ENCODE measurements around the gene ZNF816.
A peak's percentile ranks its signal among the peaks of the same experiment; 100 is the strongest.
"Not testable (repeated sequence)": the region's sequence is repeated elsewhere in the genome, so short reads cannot be mapped to it uniquely, and the experiment has no call there.

ZNF816 gene

GRCh38 chr19:52924641-52925040 lies 38.0 kb downstream of the ZNF816 start:
- not testable (repeated sequence) for H3K79me2 ChIP-seq (ENCODE audit: control insufficient read depth, insufficient read depth, low read length, poor library complexity); H4K12ac ChIP-seq (ENCODE audit: low read depth, low read length); H3K9me3 ChIP-seq (ENCODE audit: insufficient read depth, low read depth, low read length); H2BK5ac ChIP-seq (ENCODE audit: low read depth, low read length, poor library complexity); H3K23ac ChIP-seq (ENCODE audit: low read length); H3K18ac ChIP-seq (ENCODE audit: low read length); H3K4me3 ChIP-seq (ENCODE audit: low read depth, low read length); H3K4me2 ChIP-seq (ENCODE audit: low read length); H2BK120ac ChIP-seq (ENCODE audit: insufficient read depth, low read length, poor library complexity); H2AK5ac ChIP-seq (ENCODE audit: low read length); H3K27me3 ChIP-seq (ENCODE audit: insufficient read depth, low read length); H3K9ac ChIP-seq (ENCODE audit: low read length); H3K4ac ChIP-seq (ENCODE audit: low read depth, low read length); H3K79me1 ChIP-seq (ENCODE audit: low read length); H3K14ac ChIP-seq (ENCODE audit: low read length); H4K91ac ChIP-seq (ENCODE audit: low read depth, low read length); H2AFZ ChIP-seq (ENCODE audit: insufficient read depth, low read length, poor library complexity); H4K8ac ChIP-seq (ENCODE audit: low read depth, low read length); H2BK12ac ChIP-seq (ENCODE audit: low read length)
- DNase-seq = peak; percentile 65 to 68
- Histone ChIP-seq H3K27ac (ENCODE audit: low read depth, low read length) (peak overlapping the region; percentile 16), H3K4me1 (ENCODE audit: control insufficient read depth in 1 of 2, insufficient read depth in 2 of 2, low read length in 2 of 2) (peaks cover 4 to 19% of the 10 kb centered on the region in 2 experiments), H3K36me3 (ENCODE audit: control insufficient read depth in 1 of 2, insufficient read depth in 2 of 2, low read length in 2 of 2) (peaks cover 11 to 18% of the 10 kb centered on the region in 2 experiments)
- WGBS (ENCODE audit: extremely low coverage, insufficient coverage, insufficient read length) = no CpG with 5 or more reads among the region's 9 CpGs

GRCh38 chr19:52923778-52924593 lies 38.7 kb downstream of the ZNF816 start:
- Histone ChIP-seq H4K91ac (ENCODE audit: low read depth, low read length) (peak overlapping the region; percentile 47), H4K12ac (ENCODE audit: low read depth, low read length) (no peak overlapping the region)
- WGBS (ENCODE audit: extremely low coverage, insufficient coverage, insufficient read length) = no CpG with 5 or more reads among the region's 18 CpGs

GRCh38 chr19:52922841-52923777 lies 39.6 kb downstream of the ZNF816 start, which contains the start of gene ZNF888:
ZNF888 (minus strand) TSS chr19:52923428; CDS start chr19:52917873, 5,555 bp downstream.
- Histone ChIP-seq H3K18ac (ENCODE audit: low read length) (peak within 1 kb of the TSS; percentile 97), H2BK12ac (ENCODE audit: low read length) (peak within 1 kb of the TSS; percentile 65), H3K79me1 (ENCODE audit: low read length) (peaks cover 8% of the 10 kb centered on the region), H3K23ac (ENCODE audit: low read length) (no peak within 1 kb of the TSS), H2AK5ac (ENCODE audit: low read length) (peak within 1 kb of the TSS; percentile 87), H3K27ac (ENCODE audit: low read depth, low read length) (peak within 1 kb of the TSS; percentile 96), H4K8ac (ENCODE audit: low read depth, low read length) (peak within 1 kb of the TSS; percentile 92), H4K91ac (ENCODE audit: low read depth, low read length) (peak within 1 kb of the TSS; percentile 91), H3K9me3 (ENCODE audit: insufficient read depth, low read depth, low read length) (no peaks in the 10 kb centered on the region), H3K36me3 (ENCODE audit: control insufficient read depth in 1 of 2, insufficient read depth in 2 of 2, low read length in 2 of 2) (peaks cover 15% of the 10 kb centered on the region in 2 experiments), H3K4me1 (ENCODE audit: control insufficient read depth in 1 of 2, insufficient read depth in 2 of 2, low read length in 2 of 2) (peaks cover 4 to 19% of the 10 kb centered on the region in 2 experiments), H3K14ac (ENCODE audit: low read length) (peak within 1 kb of the TSS; percentile 93), H3K4me2 (ENCODE audit: low read length) (peak within 1 kb of the TSS; percentile 98), H3K4ac (ENCODE audit: low read depth, low read length) (peak within 1 kb of the TSS; percentile 86), H2AFZ (ENCODE audit: insufficient read depth, low read length, poor library complexity) (peak within 1 kb of the TSS; percentile 86), H2BK5ac (ENCODE audit: low read depth, low read length, poor library complexity) (peak within 1 kb of the TSS; percentile 89), H4K12ac (ENCODE audit: low read depth, low read length) (peak within 1 kb of the TSS; percentile 81), H3K4me3 (ENCODE audit: low read depth, low read length) (peak within 1 kb of the TSS; percentile 70), H3K9ac (ENCODE audit: low read length) (peak within 1 kb of the TSS; percentile 96), H3K27me3 (ENCODE audit: insufficient read depth, low read length) (no peaks in the 10 kb centered on the region), H2BK120ac (ENCODE audit: insufficient read depth, low read length, poor library complexity) (peak within 1 kb of the TSS; percentile 94), H3K79me2 (ENCODE audit: control insufficient read depth, insufficient read depth, low read length, poor library complexity) (peaks cover 5% of the 10 kb centered on the region)
- WGBS (ENCODE audit: extremely low coverage, insufficient coverage, insufficient read length) = no CpG with 5 or more reads among the region's 55 CpGs
- peak; percentile 86 to 90 for DNase-seq

More at GRCh38 chr19:52923778-52924593, 38.7 kb downstream of the ZNF816 start:
- Histone ChIP-seq H2BK120ac (ENCODE audit: insufficient read depth, low read length, poor library complexity) (peak overlapping the region; percentile 55), H3K9ac (ENCODE audit: low read length) (no peak overlapping the region), H2BK5ac (ENCODE audit: low read depth, low read length, poor library complexity) (peak overlapping the region; percentile 42), H3K4me2 (ENCODE audit: low read length) (peak overlapping the region; percentile 57), H3K4me1 (ENCODE audit: control insufficient read depth in 1 of 2, insufficient read depth in 2 of 2, low read length in 2 of 2) (peaks cover 4 to 19% of the 10 kb centered on the region in 2 experiments), H3K18ac (ENCODE audit: low read length) (no peak overlapping the region), H3K27me3 (ENCODE audit: insufficient read depth, low read length) (no peaks in the 10 kb centered on the region), H2AFZ (ENCODE audit: insufficient read depth, low read length, poor library complexity) (peak overlapping the region; percentile 75), H3K23ac (ENCODE audit: low read length) (no peak overlapping the region), H3K36me3 (ENCODE audit: control insufficient read depth in 1 of 2, insufficient read depth in 2 of 2, low read length in 2 of 2) (peaks cover 11 to 16% of the 10 kb centered on the region in 2 experiments), H3K79me2 (ENCODE audit: control insufficient read depth, insufficient read depth, low read length, poor library complexity) (peaks cover 5% of the 10 kb centered on the region), H3K79me1 (ENCODE audit: low read length) (peaks cover 8% of the 10 kb centered on the region), H3K14ac (ENCODE audit: low read length) (peak overlapping the region; percentile 32), H2AK5ac (ENCODE audit: low read length) (no peak overlapping the region), H3K4ac (ENCODE audit: low read depth, low read length) (no peak overlapping the region), H2BK12ac (ENCODE audit: low read length) (peak overlapping the region; percentile 64), H4K8ac (ENCODE audit: low read depth, low read length) (peak overlapping the region; percentile 47), H3K9me3 (ENCODE audit: insufficient read depth, low read depth, low read length) (no peaks in the 10 kb centered on the region), H3K27ac (ENCODE audit: low read depth, low read length) (peak overlapping the region; percentile 67), H3K4me3 (ENCODE audit: low read depth, low read length) (no peak overlapping the region)
- DNase-seq = peak; percentile 78 to 79

- Histone ChIP-seq H2AK5ac (ENCODE audit: low read length) (no peak overlapping the region), H3K4me3 (ENCODE audit: low read depth, low read length) (no peak overlapping the region), H3K4ac (ENCODE audit: low read depth, low read length) (no peak overlapping the region), H3K79me1 (ENCODE audit: low read length) (peaks cover under 1% of the 10 kb centered on the region), H2BK12ac (ENCODE audit: low read length) (no peak overlapping the region), H2BK120ac (ENCODE audit: insufficient read depth, low read length, poor library complexity) (no peak overlapping the region), H4K12ac (ENCODE audit: low read depth, low read length) (no peak overlapping the region), H3K36me3 (ENCODE audit: control insufficient read depth in 1 of 2, insufficient read depth in 2 of 2, low read length in 2 of 2) (peaks cover 22 to 24% of the 10 kb centered on the region in 2 experiments), H3K18ac (ENCODE audit: low read length) (no peak overlapping the region), H3K4me2 (ENCODE audit: low read length) (no peak overlapping the region), H3K27ac (ENCODE audit: low read depth, low read length) (no peak overlapping the region), H3K23ac (ENCODE audit: low read length) (no peak overlapping the region), H3K9me3 (ENCODE audit: insufficient read depth, low read depth, low read length) (no peaks in the 10 kb centered on the region), H2BK5ac (ENCODE audit: low read depth, low read length, poor library complexity) (no peak overlapping the region), H3K4me1 (ENCODE audit: control insufficient read depth in 1 of 2, insufficient read depth in 2 of 2, low read length in 2 of 2) (peaks cover 0 to 8% of the 10 kb centered on the region in 2 experiments), H4K91ac (ENCODE audit: low read depth, low read length) (no peak overlapping the region), H2AFZ (ENCODE audit: insufficient read depth, low read length, poor library complexity) (no peak overlapping the region), H3K14ac (ENCODE audit: low read length) (no peak overlapping the region), H4K8ac (ENCODE audit: low read depth, low read length) (no peak overlapping the region), H3K9ac (ENCODE audit: low read length) (no peak overlapping the region), H3K79me2 (ENCODE audit: control insufficient read depth, insufficient read depth, low read length, poor library complexity) (no peaks in the 10 kb centered on the region), H3K27me3 (ENCODE audit: insufficient read depth, low read length) (no peaks in the 10 kb centered on the region)
- no CpG with 5 or more reads among the region's 5 CpGs for WGBS (ENCODE audit: extremely low coverage, insufficient coverage, insufficient read length)
- DNase-seq = peak; percentile 32 to 74
Measured at GRCh38 chr19:52917531-52917930, 45.1 kb downstream of the ZNF816 start.
